ENCODE measurements around the gene DCT.

The DCT gene

DNA sequence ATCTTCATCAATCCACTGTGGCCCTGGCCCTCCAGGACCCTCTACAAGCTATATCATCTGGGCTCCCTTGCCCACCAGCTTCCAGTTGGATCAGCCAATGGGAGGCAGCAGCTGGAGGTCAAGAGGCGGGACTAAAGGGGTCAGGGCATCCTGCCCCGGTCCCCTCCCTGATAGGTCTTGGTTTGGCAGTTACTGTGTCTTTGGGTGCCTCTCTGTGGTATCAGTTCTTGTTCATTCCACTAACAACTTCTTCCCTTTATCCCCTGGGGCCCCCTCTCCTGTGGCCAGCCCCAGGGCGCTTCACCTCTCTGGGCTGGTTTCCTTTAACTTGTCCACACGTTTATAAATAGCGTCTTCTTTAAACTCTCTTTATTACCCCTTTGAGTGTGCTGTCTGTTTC is 83.6 kb downstream of the DCT start:
- DNase-seq (ENCODE audit: low read depth in 2 of 2) = no peak

DNA sequence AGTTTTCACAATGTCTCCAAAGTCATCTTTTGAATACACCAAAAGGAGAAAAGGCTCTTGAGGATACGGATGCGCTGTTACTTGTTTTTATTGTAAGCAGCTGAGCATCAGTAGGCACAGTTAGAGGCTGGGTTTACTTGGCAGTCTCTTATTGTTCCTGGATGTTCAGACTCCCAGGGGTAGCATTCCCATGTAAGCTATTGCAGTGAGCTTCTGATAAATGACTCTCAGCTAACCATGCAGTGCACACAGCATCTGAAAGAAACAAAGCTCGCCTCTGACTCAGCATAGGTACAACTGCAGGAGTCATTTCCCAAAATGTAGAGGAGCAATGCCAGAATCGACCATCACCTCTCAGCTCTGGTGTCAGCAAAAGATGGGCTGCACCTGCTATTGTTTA is 84.8 kb downstream of the DCT start:
- no peak for DNase-seq (ENCODE audit: low read depth in 2 of 2)

DNA sequence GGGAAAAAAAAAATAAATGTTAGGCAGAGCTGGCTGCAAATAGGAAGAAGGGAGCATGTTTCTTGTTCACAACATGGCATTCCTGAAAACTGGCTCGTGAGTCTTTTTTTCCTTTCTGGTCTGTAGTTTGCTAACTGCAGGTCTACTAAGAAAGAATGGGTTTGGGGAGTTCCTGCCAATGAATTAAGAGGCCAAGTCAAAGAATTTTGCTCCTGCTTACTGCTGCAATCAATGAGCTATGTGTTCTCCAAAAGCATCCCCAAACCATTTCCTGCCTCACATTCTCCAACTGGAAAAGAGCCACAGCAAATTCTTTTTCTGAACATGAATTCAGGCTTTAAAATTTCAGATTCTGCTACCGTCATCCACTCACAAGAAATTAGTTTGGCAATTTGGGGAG is 88.6 kb downstream of the DCT start:
- no peak for DNase-seq (ENCODE audit: low read depth in 2 of 2)

- no peak for DNase-seq (ENCODE audit: low read depth in 2 of 2)
Observed at GRCh38 chr13:94389604-94390351, 89.7 kb downstream of the DCT start.

DNA sequence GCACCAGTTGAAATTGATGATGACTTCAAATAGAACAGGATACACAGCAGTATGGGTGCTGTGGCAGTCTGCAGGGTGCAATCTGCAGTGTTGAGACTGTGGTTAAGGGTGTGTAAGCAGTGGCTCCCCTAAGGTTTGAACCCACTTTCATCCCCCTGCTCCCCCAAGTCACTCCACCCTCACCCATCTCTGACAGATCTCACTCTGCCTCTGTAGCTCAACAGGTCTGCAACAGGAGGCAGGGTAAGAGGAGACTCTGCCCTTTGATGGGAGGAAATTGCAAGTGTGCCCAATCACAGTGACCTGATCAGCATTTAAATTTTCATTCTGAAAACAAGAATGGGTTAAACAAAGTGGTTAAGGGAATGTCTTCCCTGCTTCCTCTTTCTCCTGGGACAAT is 92.4 kb downstream of the DCT start:
- DNase-seq (ENCODE audit: low read depth in 2 of 2) = no peak
